GM18517 (cell line): ENCODE measurements around the gene MYORG.

Experiments used
- ATAC-seq: cut with Tn5 transposase; IDR thresholded peaks from one replicate; pipeline ENCODE4 v1.9.1; 2021; ENCODE audit warnings: mild to moderate bottlenecking, moderate library complexity; ENCODE audit not compliant: unreplicated experiment

Gene MYORG

GRCh38 chr9:34334916-34335315, 41.8 kb downstream of the MYORG start:
- ATAC-seq = no peak

- ATAC-seq = no peak
Measured at GRCh38 chr9:34334337-34334824, 42.3 kb downstream of the MYORG start.

GRCh38 chr9:34333836-34334235, 42.9 kb downstream of the MYORG start:
- no peak for ATAC-seq

- no peak for ATAC-seq
Measured at GRCh38 chr9:34332076-34332964, 44.4 kb downstream of the MYORG start.

- ATAC-seq = no peak
Measured at GRCh38 chr9:34331196-34331595, 45.5 kb downstream of the MYORG start.

GRCh38 chr9:34328987-34329832, 47.5 kb downstream of the MYORG start, which contains the start of the genes KIF24 and NUDT2:
Gene KIF24, minus strand, starts transcription at chr9:34329268. Its CDS starts 17,922 bp downstream, at chr9:34311346.
Gene NUDT2, plus strand, starts transcription at chr9:34329569. Its CDS starts 9,471 bp downstream, at chr9:34339040.
- peak; percentile 95 for ATAC-seq

- peak; percentile 7 for ATAC-seq
Measured at GRCh38 chr9:34328500-34328986, 48.2 kb downstream of the MYORG start.

GRCh38 chr9:34326690-34327089, 50.0 kb downstream of the MYORG start:
- no peak for ATAC-seq

- ATAC-seq = no peak
Measured at GRCh38 chr9:34322899-34323591, 53.7 kb downstream of the MYORG start.

- ATAC-seq = no peak
Measured at GRCh38 chr9:34321451-34321850, 55.2 kb downstream of the MYORG start.

- ATAC-seq = no peak
Measured at GRCh38 chr9:34318163-34318790, 58.4 kb downstream of the MYORG start.

- ATAC-seq = no peak
Measured at GRCh38 chr9:34317436-34317835, 59.3 kb downstream of the MYORG start.
